GM20000 (cell line): ENCODE data around the gene PARP15.
A peak's percentile ranks its signal among the peaks of the same experiment; 100 is the strongest.

Experiments used
- DNase-seq: peaks from one replicate; pipeline ENCODE4 v3.0.0; 2012; ENCODE audit warnings: low spot score
- TF ChIP-seq, protein P1 (sequence below): IDR thresholded peaks from 2 replicates; pipeline ENCODE4 v1.5.1; 2012; ENCODE audit warnings: mild to moderate bottlenecking, control low read depth; ENCODE audit errors: extremely low read depth, missing control alignments

The PARP15 gene

DNA sequence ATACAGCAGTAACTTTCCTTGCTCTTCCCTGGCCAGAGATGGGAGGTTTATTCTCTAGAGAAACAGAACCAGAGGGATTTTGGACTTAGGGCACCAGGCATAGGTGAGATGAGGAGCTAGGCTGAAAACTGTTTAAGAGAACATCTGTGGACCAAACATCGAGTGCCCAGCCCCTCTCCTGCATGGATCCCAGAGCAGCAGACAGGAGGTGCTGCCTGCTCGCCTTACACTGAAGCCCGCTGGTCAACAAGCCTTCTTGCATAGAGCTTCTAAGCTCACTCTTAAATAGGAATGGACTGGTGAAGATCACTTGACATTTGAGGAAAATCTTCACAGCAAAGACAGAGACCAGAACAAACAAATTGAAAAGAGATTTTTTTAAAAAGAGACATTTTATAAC is 41.2 kb downstream of the PARP15 start:
- DNase-seq = no peak
- TF ChIP-seq, protein P1, sequence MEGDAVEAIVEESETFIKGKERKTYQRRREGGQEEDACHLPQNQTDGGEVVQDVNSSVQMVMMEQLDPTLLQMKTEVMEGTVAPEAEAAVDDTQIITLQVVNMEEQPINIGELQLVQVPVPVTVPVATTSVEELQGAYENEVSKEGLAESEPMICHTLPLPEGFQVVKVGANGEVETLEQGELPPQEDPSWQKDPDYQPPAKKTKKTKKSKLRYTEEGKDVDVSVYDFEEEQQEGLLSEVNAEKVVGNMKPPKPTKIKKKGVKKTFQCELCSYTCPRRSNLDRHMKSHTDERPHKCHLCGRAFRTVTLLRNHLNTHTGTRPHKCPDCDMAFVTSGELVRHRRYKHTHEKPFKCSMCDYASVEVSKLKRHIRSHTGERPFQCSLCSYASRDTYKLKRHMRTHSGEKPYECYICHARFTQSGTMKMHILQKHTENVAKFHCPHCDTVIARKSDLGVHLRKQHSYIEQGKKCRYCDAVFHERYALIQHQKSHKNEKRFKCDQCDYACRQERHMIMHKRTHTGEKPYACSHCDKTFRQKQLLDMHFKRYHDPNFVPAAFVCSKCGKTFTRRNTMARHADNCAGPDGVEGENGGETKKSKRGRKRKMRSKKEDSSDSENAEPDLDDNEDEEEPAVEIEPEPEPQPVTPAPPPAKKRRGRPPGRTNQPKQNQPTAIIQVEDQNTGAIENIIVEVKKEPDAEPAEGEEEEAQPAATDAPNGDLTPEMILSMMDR = no peak

DNA sequence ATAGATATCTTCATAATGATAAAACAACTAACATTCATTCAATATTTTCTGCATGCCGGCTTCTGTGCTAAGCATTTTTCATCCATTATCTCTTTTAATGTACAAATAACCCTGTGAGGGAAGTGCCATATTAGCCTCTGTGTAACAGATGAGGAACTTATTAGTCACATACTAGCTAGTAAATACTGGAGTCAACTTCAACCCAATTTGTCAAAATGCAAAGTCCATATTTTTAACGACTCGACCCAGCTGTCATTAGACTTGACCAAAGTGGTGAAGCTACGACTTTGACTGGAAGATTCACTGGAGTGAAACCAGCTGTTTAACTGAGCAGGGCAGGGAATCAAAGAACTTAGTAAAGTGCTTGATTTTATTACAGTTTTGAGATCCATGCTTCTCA is 41.6 kb downstream of the PARP15 start:
- DNase-seq = no peak
- TF ChIP-seq, protein P1 = no peak

DNA sequence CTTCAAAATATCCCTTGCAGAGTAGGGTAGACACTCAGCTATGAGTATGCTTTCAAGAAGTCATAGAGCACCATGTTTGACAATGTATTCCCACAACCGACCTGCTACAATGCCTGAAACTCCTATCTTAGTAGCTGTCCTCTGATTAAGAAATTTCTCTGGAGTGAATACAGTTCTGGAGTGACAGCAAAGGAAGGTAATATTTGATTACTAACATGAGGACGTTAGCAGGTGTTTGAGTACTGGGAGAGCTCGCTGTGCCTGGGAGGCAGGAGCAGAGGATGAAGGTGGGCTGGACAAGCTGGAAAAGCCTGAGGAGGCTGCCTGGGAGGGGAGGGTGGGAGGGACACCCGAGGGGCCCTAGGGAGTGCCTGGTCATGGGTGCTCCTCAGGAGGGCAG is 42.9 kb downstream of the PARP15 start:
- DNase-seq = no peak
- TF ChIP-seq, protein P1 = no peak

DNA sequence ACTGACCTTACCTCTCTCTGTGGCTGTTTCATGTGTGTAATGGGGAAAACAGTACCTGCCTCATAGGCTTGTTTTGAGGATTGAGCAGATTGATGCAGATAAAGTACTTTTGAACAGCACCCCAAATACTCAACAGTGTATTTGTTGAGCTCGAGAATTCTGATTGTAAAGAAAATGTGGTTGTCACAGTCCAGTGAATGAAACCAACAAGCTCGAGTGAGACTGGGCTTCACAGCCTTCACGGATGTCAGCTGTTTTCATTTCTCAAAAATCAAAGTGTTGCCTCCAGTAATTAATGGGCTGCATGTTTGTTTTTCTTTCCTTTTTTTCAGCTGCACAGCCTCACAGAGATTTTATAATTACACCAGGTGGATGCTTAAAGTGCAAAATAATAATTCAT is 43.7 kb downstream of the PARP15 start:
- peak; percentile 30 for DNase-seq
- TF ChIP-seq, protein P1 = no peak

DNA sequence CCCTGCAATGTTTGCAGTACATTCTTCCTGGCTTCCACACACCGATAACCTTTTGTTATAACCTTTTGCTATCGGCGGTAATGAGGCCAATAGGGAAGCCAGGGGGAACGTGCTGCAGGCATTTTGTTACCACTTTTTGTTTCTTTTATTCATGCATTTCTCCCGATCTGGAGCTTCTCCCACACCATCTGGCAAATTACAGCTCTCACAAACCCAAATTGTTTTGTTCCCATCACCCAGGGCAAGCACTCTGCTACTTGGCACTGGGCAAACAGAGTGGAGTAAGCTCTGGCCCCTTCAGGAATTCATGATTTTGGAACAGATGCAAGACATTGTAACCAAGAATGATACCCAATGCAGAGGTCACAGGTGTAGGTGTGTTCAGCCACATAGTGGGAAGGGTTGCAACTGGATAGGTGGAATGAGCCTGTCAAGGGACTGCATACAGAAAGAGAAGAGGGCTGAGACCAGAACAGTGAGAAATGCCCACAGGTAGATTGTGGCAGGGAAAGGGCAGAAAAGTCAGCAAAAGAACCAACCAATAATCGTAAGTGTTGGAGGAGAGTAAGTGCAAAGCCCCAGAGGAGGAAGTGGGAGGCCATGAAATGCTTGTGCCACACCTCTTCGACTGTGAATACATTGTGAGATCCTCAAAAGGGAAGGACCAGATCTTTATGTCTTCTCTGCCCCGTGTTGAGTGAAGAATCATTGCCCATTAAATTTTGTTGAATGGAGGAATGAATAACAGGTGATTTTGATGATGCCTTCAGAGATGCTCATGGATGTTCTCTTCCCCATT is 45.8 kb downstream of the PARP15 start:
- TF ChIP-seq, protein P1 = no peak
- DNase-seq = no peak

DNA sequence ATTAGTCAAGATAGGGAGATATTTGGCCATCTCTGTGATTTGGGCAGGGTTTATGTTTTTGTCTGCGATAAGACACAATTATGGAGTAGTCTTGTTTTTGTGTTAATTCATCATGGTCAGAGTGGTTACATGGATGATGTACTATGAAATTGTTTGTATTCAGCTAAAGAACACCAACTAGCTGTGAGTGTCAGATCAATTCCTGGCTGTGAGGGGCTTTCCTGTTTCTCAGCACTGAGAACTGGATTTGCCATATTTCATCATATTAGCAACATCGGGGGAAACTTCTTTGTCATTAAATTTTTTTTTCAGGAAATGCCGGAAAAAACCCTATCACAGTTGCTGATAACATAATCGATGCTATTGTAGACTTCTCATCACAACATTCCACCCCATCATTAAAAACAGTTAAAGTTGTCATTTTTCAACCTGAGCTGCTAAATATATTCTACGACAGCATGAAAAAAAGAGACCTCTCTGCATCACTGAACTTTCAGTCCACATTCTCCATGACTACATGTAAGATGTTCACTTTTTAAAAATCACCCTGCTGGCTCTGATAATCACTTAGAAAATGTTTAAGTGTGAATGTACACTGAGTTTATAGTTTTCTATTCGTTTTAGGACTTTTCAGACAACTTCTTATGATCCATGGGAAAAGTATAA is 49.2 kb downstream of the PARP15 start:
- TF ChIP-seq, protein P1 = no peak
- no peak for DNase-seq

DNA sequence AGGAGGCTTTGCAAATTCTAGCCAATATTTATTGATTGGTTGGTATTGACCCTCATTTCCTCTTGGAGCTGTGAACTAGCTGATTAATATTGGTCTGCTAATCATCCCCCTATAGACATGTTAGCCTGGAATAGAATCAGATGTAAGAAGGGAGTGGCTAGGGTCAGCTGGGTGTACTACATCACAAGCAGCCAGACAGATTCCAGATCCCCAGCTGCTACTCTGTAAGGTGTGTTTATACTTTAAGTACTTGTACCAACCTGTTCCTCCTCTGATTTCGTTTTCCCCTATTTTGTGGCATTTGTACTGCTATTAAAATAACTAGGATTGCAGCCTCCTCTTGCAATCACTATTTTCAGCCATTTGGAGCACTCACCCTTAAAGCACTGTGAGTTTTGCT is 49.9 kb downstream of the PARP15 start:
- DNase-seq = no peak
- TF ChIP-seq, protein P1 = no peak
